GM12878 (cell line): ENCODE results near the gene NEGR1. TPM values are rescaled to one million over a fixed set of nuclear protein-coding genes. Genes with fewer than 3 reads are reported as not detected.

Source experiments
- ATAC-seq: fragments of 200-7000 bp; cut with Tn5 transposase; 3 replicates; pipeline ENCODE4 v1.9.1; 2020; ENCODE audit warnings: mild to moderate bottlenecking, moderate library complexity
- BruUV-seq: library from RNA; stranded (reverse); fragments of 400-500 nt; replicated peaks from 2 replicates; lab custom pipeline; 2021; lab: Mats Ljungman, UMichigan
- CTCF ChIA-PET: fragments of 300-600 bp; sonication (Branson Sonifier 250); formaldehyde crosslinking; extraction: SDS; loops from one replicate; lab custom pipeline; 2021; ENCODE audit warnings: inconsistent platforms; lab: Yijun Ruan, JAX
- POLR2A ChIA-PET: fragments of 350-600 bp; formaldehyde crosslinking; extraction: SDS; loops from one replicate; lab custom pipeline; 2021; ENCODE audit warnings: inconsistent platforms; lab: Charles Lee
- RAD21 ChIA-PET: fragments of 300-600 bp; sonication (Branson Sonifier 250); formaldehyde crosslinking; loops from one replicate; lab custom pipeline; 2023; ENCODE audit warnings: antibody characterized with exemption; ENCODE audit not compliant: unreplicated experiment; lab: Charles Lee
- SMC1A ChIA-PET: fragments of 300-600 bp; sonication (Branson Sonifier 250); formaldehyde crosslinking; loops from one replicate; lab custom pipeline; 2023; ENCODE audit not compliant: unreplicated experiment, uncharacterized antibody; lab: Charles Lee
- DNase-seq: peaks from one replicate; pipeline ENCODE4 v3.0.0-alpha.2; 2011; ENCODE audit warnings: low read depth, low spot score
- FAIRE-seq: peaks from 3 replicates; lab custom pipeline; 2011; peaks lifted over from hg19 to GRCh38; lab: Jason Lieb, UNC
- H2AFZ ChIP-seq: 2 replicates; pipeline ENCODE4 v1.6.0; 2011; ENCODE audit warnings: low read depth, low read length, control low read depth; ENCODE audit not compliant: control insufficient read depth
- H3K27ac ChIP-seq: 2 replicates; pipeline ENCODE4 v1.5.1; 2011; ENCODE audit warnings: control low read depth; ENCODE audit not compliant: control insufficient read depth, insufficient read depth
- H3K27me3 ChIP-seq, 2 experiments: replicated peaks in 1 of 2; 2 replicates each; pipeline versions ENCODE4 v1.6.0 to v1.6.1; 2011; ENCODE audit warnings: low read length in 1 of 2; ENCODE audit not compliant: control insufficient read depth in 2 of 2, insufficient read depth in 2 of 2
- H3K36me3 ChIP-seq, 2 experiments: 2 replicates each; pipeline ENCODE4 v1.5.1; 2011; ENCODE audit warnings: low read length in 1 of 2; ENCODE audit not compliant: control insufficient read depth in 2 of 2, insufficient read depth in 2 of 2
- H3K4me1 ChIP-seq: 2 replicates; pipeline ENCODE4 v1.6.1; 2011; ENCODE audit warnings: mild to moderate bottlenecking, low read length, moderate library complexity, mixed read lengths; ENCODE audit not compliant: control insufficient read depth, insufficient read depth
- H3K4me2 ChIP-seq: 2 replicates; pipeline ENCODE4 v1.6.0; 2011; ENCODE audit warnings: control low read depth; ENCODE audit not compliant: control insufficient read depth, insufficient read depth
- H3K4me3 ChIP-seq: fragments of 200-600 bp; sonication (generic); 2 replicates; pipeline ENCODE4 v1.5.1; 2016
- H3K79me2 ChIP-seq: 2 replicates; pipeline ENCODE4 v1.6.0; 2011; ENCODE audit warnings: low read length; ENCODE audit not compliant: control insufficient read depth, insufficient read depth
- H3K9ac ChIP-seq: 2 replicates; pipeline ENCODE4 v1.8.0; 2011; ENCODE audit warnings: low read length, control low read depth, mixed read lengths; ENCODE audit not compliant: control insufficient read depth, insufficient read depth
- H3K9me3 ChIP-seq: replicated peaks from 3 replicates; pipeline ENCODE4 v1.5.1; 2011; ENCODE audit warnings: mild to moderate bottlenecking, low read length; ENCODE audit not compliant: control insufficient read depth, insufficient read depth
- H4K20me1 ChIP-seq: 2 replicates; pipeline ENCODE4 v1.6.0; 2011; ENCODE audit not compliant: control insufficient read depth, insufficient read depth
- BACH1 ChIP-seq: fragments of 450-650 bp; IDR thresholded peaks from 2 replicates; pipeline ENCODE4 v1.6.1; 2017; ENCODE audit warnings: mild to moderate bottlenecking, borderline replicate concordance
- BCL11A ChIP-seq: IDR thresholded peaks from 2 replicates; pipeline ENCODE4 v1.6.1; 2011; ENCODE audit warnings: low read depth, low read length
- CHD1 ChIP-seq: IDR thresholded peaks from 2 replicates; pipeline ENCODE4 v1.6.1; 2012; ENCODE audit warnings: low read depth, low read length, improper control_type of control experiment
- EED ChIP-seq: sonication (generic); IDR thresholded peaks from 2 replicates; pipeline ENCODE4 v1.6.1; 2016; ENCODE audit warnings: antibody characterized with exemption, low read depth
- EP300 ChIP-seq, 2 experiments: fragments of 150-350 bp in 1 of 2; IDR thresholded peaks; 2 replicates each; pipeline ENCODE4 v1.6.1; 2011 to 2012; ENCODE audit warnings: low read depth in 2 of 2, low read length in 2 of 2, borderline replicate concordance in 1 of 2, improper control_type of control experiment in 1 of 2, inconsistent platforms in 1 of 2; ENCODE audit not compliant: control insufficient read depth in 1 of 2
- ESRRA ChIP-seq: IDR thresholded peaks from 2 replicates; pipeline ENCODE4 v1.6.1; 2012; ENCODE audit warnings: mild to moderate bottlenecking, low read length, improper control_type of control experiment
- EZH2 ChIP-seq: IDR thresholded peaks from 2 replicates; pipeline ENCODE4 v1.6.1; 2012; ENCODE audit warnings: low read depth, mild to moderate bottlenecking, control low read depth, inconsistent platforms, low read length, borderline replicate concordance; ENCODE audit not compliant: control insufficient read depth
- LARP7 ChIP-seq: fragments of 450-650 bp; IDR thresholded peaks from 2 replicates; pipeline ENCODE4 v1.6.1; 2017; ENCODE audit warnings: mild to moderate bottlenecking
- MTA3 ChIP-seq: IDR thresholded peaks from 2 replicates; pipeline ENCODE4 v1.6.1; 2012; ENCODE audit warnings: low read length, inconsistent platforms, borderline replicate concordance
- NFXL1 ChIP-seq: fragments of 450-650 bp; IDR thresholded peaks from 2 replicates; pipeline ENCODE4 v1.6.1; 2017; ENCODE audit warnings: antibody characterized with exemption, mild to moderate bottlenecking, borderline replicate concordance
- NR2F1 ChIP-seq: fragments of 450-650 bp; conservative IDR thresholded peaks from 2 replicates; pipeline ENCODE4 v1.6.1; 2017; ENCODE audit warnings: mild to moderate bottlenecking
- RAD21 ChIP-seq: IDR thresholded peaks from 2 replicates; pipeline ENCODE4 v1.6.1; 2011; ENCODE audit warnings: mild to moderate bottlenecking, low read depth, low read length, moderate library complexity; ENCODE audit not compliant: insufficient read depth
- RELA ChIP-seq: fragments of 450-650 bp; IDR thresholded peaks from 2 replicates; pipeline ENCODE4 v1.8.0; 2014; ENCODE audit warnings: borderline replicate concordance; ENCODE audit not compliant: partially characterized antibody
- SMAD5 ChIP-seq: IDR thresholded peaks from 2 replicates; pipeline ENCODE4 v1.6.1; 2016; ENCODE audit warnings: antibody characterized with exemption, low read depth
- SPI1 ChIP-seq: IDR thresholded peaks from 2 replicates; pipeline ENCODE4 v1.6.1; 2011; ENCODE audit warnings: low read depth, mild to moderate bottlenecking, low read length, moderate library complexity, borderline replicate concordance; ENCODE audit not compliant: insufficient read depth
- TBL1XR1 ChIP-seq: IDR thresholded peaks from 2 replicates; pipeline ENCODE4 v1.6.1; 2012; ENCODE audit warnings: low read depth, low read length, improper control_type of control experiment
- TCF12 ChIP-seq: IDR thresholded peaks from 2 replicates; pipeline ENCODE4 v1.6.1; 2011; ENCODE audit warnings: low read depth, mild to moderate bottlenecking, low read length
- ZNF384 ChIP-seq: IDR thresholded peaks from 2 replicates; pipeline ENCODE4 v1.6.1; 2012; ENCODE audit warnings: low read depth, mild to moderate bottlenecking, low read length, improper control_type of control experiment, borderline replicate concordance
- WGBS: methylation state at CpG from one replicate; pipeline ENCODE4 v1.1.6; 2016; ENCODE audit warnings: low lambda C conversion rate; ENCODE audit not compliant: insufficient replicate concordance, insufficient coverage; ENCODE audit errors: missing lambda C conversion rate; 5-methylcytosine and 5-hydroxymethylcytosine counted together
- in situ Hi-C: fragments of 300-500 bp; cut with MboI; formaldehyde crosslinking; loops from 9 replicates; pipeline ENCODE4 v1.14.3; 2018; ENCODE audit warnings: mixed read lengths
- intact Hi-C: fragments of 100-400 bp; cut with micrococcal nuclease; formaldehyde crosslinking; loops from one replicate; pipeline ENCODE4 v1.14.2; 2022; ENCODE audit not compliant: unreplicated experiment
- polyA plus RNA-seq, 11 experiments: library from polyadenylated mRNA; depleted of rRNA in 4 of 11; unstranded in 6 of 11; stranded (reverse) in 5 of 11; fragments of >200 nt; fragmentation: Nextera tagmentation in 4 of 11; fragmentation: Illumina TruSeq in 1 of 11; extraction: Ambion mirVana in 4 of 11; extraction: Trizol in 1 of 11; gene quantifications; 1 replicate in 1 of 11; 2 replicates in 10 of 11; pipeline versions ENCODE4 v1.2.1 to v1.2.3, GENCODE V29; 2011 to 2016; ENCODE audit warnings: inconsistent platforms in 2 of 11, missing spikeins in 2 of 11, low read depth in 1 of 11
- total RNA-seq, 4 experiments: library from RNA; depleted of rRNA in 3 of 4; stranded (reverse); fragments of >200 nt in 3 of 4; fragmentation: Illumina TruSeq in 1 of 4; extraction: Trizol in 1 of 4; gene quantifications; 2 replicates each; pipeline versions ENCODE4 v1.2.1 to v1.2.3, GENCODE V29; 2013 to 2021
- TF ChIP-seq, protein P1 (sequence below): fragments of 450-650 bp; IDR thresholded peaks from 2 replicates; pipeline ENCODE4 v1.6.1; 2017; ENCODE audit warnings: mild to moderate bottlenecking, low read depth, inconsistent platforms; ENCODE audit not compliant: poor library complexity, severe bottlenecking
- TF ChIP-seq, protein P2 (sequence below): fragments of 450-650 bp; IDR thresholded peaks from 2 replicates; pipeline ENCODE4 v1.6.1; 2016; ENCODE audit warnings: mild to moderate bottlenecking

Gene NEGR1
- total and polyA plus RNA-seq, 10 of the 15 experiments (the other 5 are each of a cell fraction or from before 2014, with no cell fraction given): under 0.01 to 0.03 (median 0.01) TPM; not detected in 7

DNA sequence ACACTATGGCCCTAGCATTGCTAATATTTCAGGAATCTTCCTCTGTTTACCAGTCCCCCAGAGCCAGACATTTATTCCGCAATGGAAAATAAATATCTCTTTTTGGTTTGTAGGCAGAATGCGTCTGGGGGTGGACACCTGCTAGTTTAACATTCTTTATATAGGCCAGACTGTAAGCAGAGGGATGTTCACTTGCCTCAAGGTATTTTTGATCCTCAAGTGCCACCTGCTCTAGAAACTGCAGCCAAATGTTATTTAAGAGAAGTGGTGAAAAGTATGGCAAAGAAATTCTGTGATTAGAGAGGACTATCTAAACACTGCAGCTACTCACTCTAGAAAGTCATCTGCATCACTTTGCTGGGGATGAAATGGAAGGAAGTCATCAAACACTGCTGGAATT lies 164.7 kb downstream of the NEGR1 start (continued):
- no peak for TF ChIP-seq ESRRA
- TF ChIP-seq BACH1: no peak
- no peak for TF ChIP-seq NFXL1
- TF ChIP-seq TBL1XR1: no peak
- TF ChIP-seq LARP7: no peak
- no peak for TF ChIP-seq SMAD5
- TF ChIP-seq EP300 (IDR thresholded peaks at IDR 0.05; ENCODE audit: borderline replicate concordance in 1 of 2, control insufficient read depth in 1 of 2, low read depth in 2 of 2, low read length in 2 of 2): no peak
- TF ChIP-seq, protein P1, sequence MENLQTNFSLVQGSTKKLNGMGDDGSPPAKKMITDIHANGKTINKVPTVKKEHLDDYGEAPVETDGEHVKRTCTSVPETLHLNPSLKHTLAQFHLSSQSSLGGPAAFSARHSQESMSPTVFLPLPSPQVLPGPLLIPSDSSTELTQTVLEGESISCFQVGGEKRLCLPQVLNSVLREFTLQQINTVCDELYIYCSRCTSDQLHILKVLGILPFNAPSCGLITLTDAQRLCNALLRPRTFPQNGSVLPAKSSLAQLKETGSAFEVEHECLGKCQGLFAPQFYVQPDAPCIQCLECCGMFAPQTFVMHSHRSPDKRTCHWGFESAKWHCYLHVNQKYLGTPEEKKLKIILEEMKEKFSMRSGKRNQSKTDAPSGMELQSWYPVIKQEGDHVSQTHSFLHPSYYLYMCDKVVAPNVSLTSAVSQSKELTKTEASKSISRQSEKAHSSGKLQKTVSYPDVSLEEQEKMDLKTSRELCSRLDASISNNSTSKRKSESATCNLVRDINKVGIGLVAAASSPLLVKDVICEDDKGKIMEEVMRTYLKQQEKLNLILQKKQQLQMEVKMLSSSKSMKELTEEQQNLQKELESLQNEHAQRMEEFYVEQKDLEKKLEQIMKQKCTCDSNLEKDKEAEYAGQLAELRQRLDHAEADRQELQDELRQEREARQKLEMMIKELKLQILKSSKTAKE: no peak
- TF ChIP-seq RELA: no peak
- TF ChIP-seq, all 136 proteins: peak for 0

DNA sequence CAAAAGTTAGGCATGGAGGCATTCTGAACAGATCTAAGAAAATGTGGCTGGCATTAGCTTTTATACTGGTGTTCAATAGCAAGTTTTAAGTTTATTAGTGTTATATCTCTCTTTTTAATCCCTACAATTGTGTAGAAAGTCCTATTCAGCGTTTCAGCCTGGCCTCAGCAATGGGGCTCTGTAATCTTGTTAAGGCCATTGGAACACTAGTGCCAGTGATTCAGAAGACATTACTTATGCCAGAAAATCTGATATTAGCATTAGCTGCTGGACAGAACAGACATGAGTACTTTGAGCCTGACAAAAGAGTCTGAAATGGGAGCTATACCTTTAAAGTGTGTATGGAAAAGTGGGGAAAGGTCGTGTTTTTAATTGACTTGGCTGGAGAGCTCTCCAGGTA lies 167.0 kb downstream of the NEGR1 start:
- ChIA-PET POLR2A (interaction anchor here (0.6 kb wide), 1 partner anchor 258 kb away, joined by 5 read pairs; no protein-coding TSS in a partner anchor), RAD21 (no interaction called here), SMC1A (interaction anchor here (0.7 kb wide), 1 partner anchor 15 kb away, joined by 3 read pairs; no protein-coding TSS in a partner anchor), CTCF (no interaction called here)
- H3K9ac ChIP-seq: no peak overlapping the region
- no peak overlapping the region for H2AFZ ChIP-seq
- no peak for FAIRE-seq
- H3K79me2 ChIP-seq: no peaks in the 10 kb centered on the region
- H3K9me3 ChIP-seq: no peaks in the 10 kb centered on the region
- DNase-seq: no peak
- no peaks in the 10 kb centered on the region for H4K20me1 ChIP-seq
- H3K4me1 ChIP-seq: no peaks in the 10 kb centered on the region
- H3K4me2 ChIP-seq: no peak overlapping the region
- intact Hi-C loops: no loop called here
- in situ Hi-C loops: no loop called here
- H3K36me3 ChIP-seq: no peaks in the 10 kb centered on the region
- H3K27ac ChIP-seq: no peak overlapping the region
- BruUV-seq: no TSS peak
- H3K27me3 ChIP-seq: no peaks in the 10 kb centered on the region
- 0% methylated on average over 2 of the region's 2 CpGs for WGBS
- no peak for ATAC-seq
- H3K4me3 ChIP-seq: no peak overlapping the region
- TF ChIP-seq TCF12 (no peak), SPI1 (no peak), MTA3 (no peak), NFXL1 (no peak), ZNF384 (no peak), CHD1 (no peak), EED (no peak), NR2F1 (no peak), RAD21 (no peak), BCL11A (no peak), EZH2 (no peak)
- TF ChIP-seq, protein P2, sequence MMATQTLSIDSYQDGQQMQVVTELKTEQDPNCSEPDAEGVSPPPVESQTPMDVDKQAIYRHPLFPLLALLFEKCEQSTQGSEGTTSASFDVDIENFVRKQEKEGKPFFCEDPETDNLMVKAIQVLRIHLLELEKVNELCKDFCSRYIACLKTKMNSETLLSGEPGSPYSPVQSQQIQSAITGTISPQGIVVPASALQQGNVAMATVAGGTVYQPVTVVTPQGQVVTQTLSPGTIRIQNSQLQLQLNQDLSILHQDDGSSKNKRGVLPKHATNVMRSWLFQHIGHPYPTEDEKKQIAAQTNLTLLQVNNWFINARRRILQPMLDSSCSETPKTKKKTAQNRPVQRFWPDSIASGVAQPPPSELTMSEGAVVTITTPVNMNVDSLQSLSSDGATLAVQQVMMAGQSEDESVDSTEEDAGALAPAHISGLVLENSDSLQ: no peak
